ES-I3 (cell line): Measurements from ENCODE around the gene SMYD3.

Experiments used
- H3K36me3 ChIP-seq: 2 replicates; pipeline ENCODE4 v1.6.1; 2013; ENCODE audit warnings: mild to moderate bottlenecking, low read length, control low read depth, moderate library complexity; ENCODE audit not compliant: insufficient read depth
- H3K4me1 ChIP-seq: 2 replicates; pipeline ENCODE4 v1.6.1; 2013; ENCODE audit warnings: mild to moderate bottlenecking, control low read depth, low read length; ENCODE audit not compliant: insufficient read depth
- H3K9ac ChIP-seq: 2 replicates; pipeline ENCODE4 v1.6.1; 2013; ENCODE audit warnings: low read depth, mild to moderate bottlenecking, low read length, moderate library complexity
- H3K9me3 ChIP-seq: 2 replicates; pipeline ENCODE4 v1.6.1; 2013; ENCODE audit warnings: mild to moderate bottlenecking, low read length, moderate library complexity; ENCODE audit not compliant: control insufficient read depth, insufficient read depth

SMYD3 gene

GRCh38 chr1:246527402-246528088 lies 20.5 kb upstream of the SMYD3 start:
- no peaks in the 10 kb centered on the region for H3K4me1 ChIP-seq
- H3K36me3 ChIP-seq: no peaks in the 10 kb centered on the region
- no peak overlapping the region for H3K9ac ChIP-seq
- peaks cover 9% of the 10 kb centered on the region for H3K9me3 ChIP-seq

- Histone ChIP-seq H3K36me3 (no peaks in the 10 kb centered on the region), H3K9ac (no peak overlapping the region), H3K9me3 (peaks cover 8% of the 10 kb centered on the region), H3K4me1 (no peaks in the 10 kb centered on the region)
Observed at GRCh38 chr1:246526915-246527314, 19.8 kb upstream of the SMYD3 start.

GRCh38 chr1:246526380-246526779 lies 19.3 kb upstream of the SMYD3 start:
- Histone ChIP-seq H3K9ac (no peak overlapping the region), H3K9me3 (peaks cover 7% of the 10 kb centered on the region), H3K4me1 (no peaks in the 10 kb centered on the region), H3K36me3 (no peaks in the 10 kb centered on the region)

- no peaks in the 10 kb centered on the region for H3K4me1 ChIP-seq
- H3K36me3 ChIP-seq: no peaks in the 10 kb centered on the region
- no peak overlapping the region for H3K9ac ChIP-seq
- no peaks in the 10 kb centered on the region for H3K9me3 ChIP-seq
Observed at GRCh38 chr1:246519514-246519913, 12.4 kb upstream of the SMYD3 start.

- Histone ChIP-seq H3K9me3 (peaks cover 5% of the 10 kb centered on the region), H3K9ac (no peak overlapping the region), H3K36me3 (no peaks in the 10 kb centered on the region), H3K4me1 (no peaks in the 10 kb centered on the region)
Observed at GRCh38 chr1:246518456-246519205, 11.6 kb upstream of the SMYD3 start.

GRCh38 chr1:246517391-246517790 lies 10.3 kb upstream of the SMYD3 start:
- Histone ChIP-seq H3K36me3 (no peaks in the 10 kb centered on the region), H3K9me3 (peaks cover 5% of the 10 kb centered on the region), H3K4me1 (no peaks in the 10 kb centered on the region), H3K9ac (no peak overlapping the region)

GRCh38 chr1:246516126-246516525 lies 9.0 kb upstream of the SMYD3 start:
- Histone ChIP-seq H3K9me3 (peaks cover 5% of the 10 kb centered on the region), H3K9ac (no peak overlapping the region), H3K4me1 (no peaks in the 10 kb centered on the region), H3K36me3 (no peaks in the 10 kb centered on the region)

GRCh38 chr1:246515390-246516005 lies 8.4 kb upstream of the SMYD3 start:
- Histone ChIP-seq H3K36me3 (no peaks in the 10 kb centered on the region), H3K9me3 (peaks cover 5% of the 10 kb centered on the region)

GRCh38 chr1:246513619-246514343 lies 6.7 kb upstream of the SMYD3 start:
- H3K9me3 ChIP-seq: peaks cover 5% of the 10 kb centered on the region
- no peaks in the 10 kb centered on the region for H3K4me1 ChIP-seq
- H3K9ac ChIP-seq: no peak overlapping the region
- no peaks in the 10 kb centered on the region for H3K36me3 ChIP-seq

More at GRCh38 chr1:246515390-246516005, 8.4 kb upstream of the SMYD3 start:
- no peaks in the 10 kb centered on the region for H3K4me1 ChIP-seq
- H3K9ac ChIP-seq: no peak overlapping the region

GRCh38 chr1:246513041-246513440 lies 6.0 kb upstream of the SMYD3 start:
- H3K4me1 ChIP-seq: no peaks in the 10 kb centered on the region
- H3K9ac ChIP-seq: no peak overlapping the region
- no peaks in the 10 kb centered on the region for H3K36me3 ChIP-seq
- peaks cover 5% of the 10 kb centered on the region for H3K9me3 ChIP-seq

GRCh38 chr1:246512635-246513034 lies 5.6 kb upstream of the SMYD3 start:
- H3K9ac ChIP-seq: no peak overlapping the region
- peaks cover 5% of the 10 kb centered on the region for H3K9me3 ChIP-seq
- no peaks in the 10 kb centered on the region for H3K4me1 ChIP-seq
- H3K36me3 ChIP-seq: no peaks in the 10 kb centered on the region

GRCh38 chr1:246512230-246512629 lies 5.2 kb upstream of the SMYD3 start:
- H3K9me3 ChIP-seq: peaks cover 5% of the 10 kb centered on the region
- no peaks in the 10 kb centered on the region; the same call in 1 of the 2 replicates for H3K4me1 ChIP-seq
- H3K9ac ChIP-seq: no peak overlapping the region
- H3K36me3 ChIP-seq: no peaks in the 10 kb centered on the region

- Histone ChIP-seq H3K36me3 (no peaks in the 10 kb centered on the region), H3K9me3 (peaks cover 5% of the 10 kb centered on the region), H3K4me1 (no peaks in the 10 kb centered on the region; the same call in 1 of the 2 replicates), H3K9ac (no peak overlapping the region)
Observed at GRCh38 chr1:246511203-246511602, 4.1 kb upstream of the SMYD3 start.
